Midbrain (tissue), 1 donor: ENCODE results near the gene SLC26A11.
A peak's percentile ranks its signal among the peaks of the same experiment; 100 is the strongest.
"Not testable (repeated sequence)": the region's sequence is repeated elsewhere in the genome, so short reads cannot be mapped to it uniquely, and the experiment has no call there.

Source experiments
- DNase-seq: peaks from one replicate; lab custom pipeline; 2025; lab: John Stamatoyannopoulos, UW

The SLC26A11 gene

DNA sequence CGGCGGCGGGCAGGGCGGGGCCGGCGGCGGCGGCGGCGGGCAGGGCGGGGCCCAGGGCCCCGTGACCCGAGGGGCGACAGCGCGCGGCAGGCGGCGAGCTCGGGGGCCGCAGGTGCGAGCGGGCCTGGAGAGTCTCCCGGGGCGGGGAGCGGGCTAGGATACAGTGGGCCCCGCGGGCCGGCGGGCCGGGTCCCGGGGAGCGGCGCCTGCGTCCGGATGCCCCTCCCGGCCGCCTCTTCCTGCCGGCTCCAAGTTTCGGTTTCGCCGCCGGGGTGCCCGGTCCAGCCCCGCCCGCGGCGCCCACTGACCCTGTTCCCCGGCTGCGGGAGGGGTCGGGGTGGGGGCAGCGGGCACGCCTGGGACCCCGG, 40.5 kb downstream of the SLC26A11 start, which contains the start of gene RNF213:
Gene RNF213, plus strand, starts transcription at position 62 of the 368 bp plus-strand sequence. CDS start 2,830 bp downstream, outside the sequence.
- peak; percentile 54 for DNase-seq

DNA sequence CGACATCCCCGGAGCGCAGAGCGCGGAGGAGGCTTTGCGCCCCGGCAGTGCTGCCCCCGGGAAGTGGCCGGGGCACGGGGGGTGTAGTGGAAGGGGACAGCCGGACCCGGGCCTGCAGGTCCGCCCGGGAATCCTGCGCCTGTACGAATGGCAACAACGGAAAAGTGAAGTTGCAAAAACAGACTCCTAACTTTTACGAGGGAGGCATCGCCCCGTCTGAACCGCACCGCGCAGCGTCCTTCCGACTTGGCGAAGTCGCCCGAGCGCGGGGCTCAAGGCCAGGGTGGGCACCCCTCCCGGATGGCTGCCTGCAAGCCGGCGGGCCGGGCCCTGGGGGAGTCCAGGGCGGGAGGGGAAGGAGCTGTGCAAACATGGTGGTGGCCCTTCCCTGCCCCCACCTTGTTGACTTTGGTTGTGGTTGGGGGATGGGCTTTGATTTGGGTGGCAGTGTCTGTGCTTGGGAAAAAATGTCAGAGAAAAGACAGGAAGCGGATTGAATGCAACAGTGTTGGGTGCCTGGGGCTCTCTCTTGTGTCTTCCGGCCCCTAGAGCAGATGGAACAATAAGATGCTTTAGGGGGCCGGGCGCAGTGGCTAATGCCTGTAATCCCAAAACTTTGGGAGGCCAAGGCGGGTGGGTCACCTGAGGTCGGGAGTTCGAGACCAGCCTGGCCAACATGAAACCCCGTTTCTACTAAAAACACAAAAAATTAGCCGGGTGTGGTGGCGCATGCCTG, 41.1 kb downstream of the SLC26A11 start:
- DNase-seq: peak; percentile 54

DNA sequence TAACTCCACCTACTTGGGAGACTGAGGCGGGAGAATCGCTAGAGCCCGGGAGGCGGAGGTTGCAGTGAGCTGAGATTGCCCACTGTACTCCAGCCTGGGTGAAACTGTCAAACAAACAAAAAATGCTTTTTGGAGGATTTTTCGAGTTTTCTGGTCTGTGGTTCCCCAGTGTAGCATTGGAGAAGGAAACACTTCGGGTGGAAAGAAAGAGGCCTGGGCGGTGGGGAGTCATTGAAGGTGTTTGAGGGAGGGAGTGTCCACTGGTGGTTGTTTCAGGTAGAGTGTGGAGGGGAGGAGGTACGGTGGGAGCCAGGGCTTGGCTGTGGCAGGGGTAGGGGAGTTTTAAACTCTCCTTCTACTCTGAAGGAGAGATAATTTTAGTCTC, 41.7 kb downstream of the SLC26A11 start:
- no peak for DNase-seq

DNA sequence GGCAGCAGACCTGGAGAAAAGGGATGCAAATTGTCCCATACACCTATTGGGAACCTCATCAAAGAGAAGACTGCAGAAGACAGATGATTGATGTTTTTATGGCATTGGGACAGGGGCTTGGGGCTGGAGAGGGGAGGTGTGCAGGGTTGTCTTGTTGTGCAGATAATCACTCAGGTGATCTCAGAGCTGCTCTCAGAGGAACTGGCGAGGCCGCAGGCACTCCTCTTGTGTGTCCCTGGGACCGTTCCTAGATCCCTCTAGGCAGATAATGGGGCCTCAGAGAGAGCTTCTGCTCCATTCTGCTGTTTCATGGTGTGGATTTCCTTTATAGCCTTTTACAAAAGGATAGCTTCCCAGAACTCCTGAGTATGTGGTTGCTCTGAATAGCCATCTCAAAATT, 42.1 kb downstream of the SLC26A11 start:
- no peak for DNase-seq

DNA sequence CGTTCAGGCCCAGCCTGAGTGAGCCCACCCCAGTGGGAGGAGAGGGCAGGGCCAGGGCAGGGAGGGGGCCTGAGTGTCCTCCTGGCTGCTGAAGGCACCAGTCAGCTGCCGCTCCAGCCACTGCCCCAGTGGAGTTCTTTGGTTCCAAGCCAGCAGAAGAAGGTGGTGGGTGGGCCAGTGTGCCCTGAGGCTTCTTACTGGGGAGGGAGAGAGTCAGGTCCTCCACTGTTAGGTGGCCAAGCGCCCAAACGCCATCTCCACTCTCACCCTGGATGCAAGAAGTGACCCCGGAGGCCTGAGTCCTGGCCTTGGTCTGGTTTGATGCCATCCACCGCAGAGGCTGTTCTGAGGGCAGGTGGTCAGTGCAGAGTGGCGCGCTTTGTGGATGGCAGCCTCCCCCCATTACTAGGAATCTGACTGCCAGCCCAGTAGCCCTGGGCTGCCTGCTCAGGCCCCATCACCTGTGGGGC, 42.6 kb downstream of the SLC26A11 start:
- no peak for DNase-seq

DNA sequence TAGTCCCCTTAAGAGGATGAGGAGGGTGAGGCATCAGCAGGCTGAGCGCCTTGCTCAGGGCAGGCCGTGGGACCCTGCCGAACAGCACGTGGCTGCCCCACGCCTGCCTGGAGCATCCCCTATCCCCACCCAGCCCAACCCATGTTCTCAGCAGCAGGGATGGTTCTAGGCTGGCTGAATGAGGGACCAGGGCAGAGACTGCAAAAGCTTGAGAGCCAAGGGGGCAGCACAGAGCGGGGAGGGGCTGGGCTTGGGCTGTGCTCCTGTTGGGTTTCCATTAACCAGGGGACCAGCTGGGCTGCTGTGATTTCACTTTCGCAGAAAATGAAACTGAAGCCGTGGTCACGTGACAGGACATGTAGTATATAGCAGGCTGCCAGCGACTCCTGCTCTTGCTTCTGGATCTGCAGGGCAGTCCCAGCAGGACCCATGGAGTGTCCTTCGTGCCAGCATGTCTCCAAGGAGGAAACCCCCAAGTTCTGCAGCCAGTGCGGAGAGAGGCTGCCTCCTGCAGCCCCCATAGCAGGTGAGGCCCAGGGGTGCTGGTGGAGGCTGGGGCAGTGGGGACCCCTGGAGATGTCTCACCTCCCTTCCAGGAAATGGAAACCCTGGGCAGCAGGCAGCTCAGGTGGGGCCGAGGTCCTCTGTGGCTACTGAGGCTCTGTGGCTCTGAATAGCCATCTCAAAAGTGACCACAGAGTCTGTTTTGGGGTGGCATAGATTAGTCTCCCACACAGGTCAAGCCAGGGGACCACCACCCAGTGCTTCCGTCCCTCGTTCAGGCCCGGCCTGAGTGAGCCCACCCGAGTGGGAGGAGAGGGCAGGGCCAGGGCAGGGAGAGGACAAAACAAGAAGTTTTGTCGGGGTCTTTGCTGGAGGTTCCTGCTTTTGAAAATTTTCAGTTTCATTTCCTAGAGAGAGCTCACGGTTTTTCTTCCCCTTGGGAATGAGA, 43.3 kb downstream of the SLC26A11 start:
- DNase-seq: peak; percentile 38

DNA sequence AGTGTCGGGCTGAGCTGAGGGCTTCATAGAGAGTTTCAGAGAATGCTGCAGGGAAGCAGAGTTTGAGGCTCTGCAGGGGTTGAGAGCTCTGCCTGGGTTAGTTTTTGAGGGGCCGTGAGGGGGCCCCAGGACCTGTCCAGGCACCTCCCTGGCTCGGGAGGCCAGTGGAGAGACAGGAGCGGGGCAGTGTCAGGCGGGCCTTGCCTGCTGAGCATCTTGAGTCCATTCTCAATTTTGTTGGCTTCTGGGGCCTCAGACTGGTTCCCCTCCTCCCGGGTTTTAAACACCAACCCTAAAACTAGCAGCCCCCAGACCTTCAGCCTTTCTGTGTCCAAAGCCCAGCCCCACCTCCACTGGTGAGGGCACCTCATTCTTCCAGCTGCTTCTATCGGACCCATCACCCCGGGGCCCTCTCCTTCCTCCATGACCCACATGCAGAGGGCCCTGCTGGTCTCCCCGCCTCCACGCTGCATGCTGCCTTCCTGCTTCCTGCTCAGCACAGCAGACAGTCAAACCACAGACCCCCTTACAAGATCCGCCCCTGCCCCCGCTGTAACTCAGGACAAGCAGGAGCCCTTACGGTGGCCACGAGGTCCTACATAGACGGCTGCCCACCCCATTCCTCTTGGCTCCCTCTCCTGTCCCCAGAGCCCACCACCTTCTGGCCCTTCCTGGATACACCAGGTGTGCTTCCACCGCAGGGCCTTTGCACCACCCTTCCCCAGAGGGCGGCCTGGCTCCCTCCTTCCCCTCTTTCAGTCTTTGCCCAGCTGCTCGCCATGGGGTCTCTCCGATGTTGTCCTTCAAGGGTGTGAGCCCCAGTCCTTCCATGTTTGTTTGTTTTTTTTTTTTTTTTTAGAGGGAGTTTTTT, 44.2 kb downstream of the SLC26A11 start:
- DNase-seq: no peak

DNA sequence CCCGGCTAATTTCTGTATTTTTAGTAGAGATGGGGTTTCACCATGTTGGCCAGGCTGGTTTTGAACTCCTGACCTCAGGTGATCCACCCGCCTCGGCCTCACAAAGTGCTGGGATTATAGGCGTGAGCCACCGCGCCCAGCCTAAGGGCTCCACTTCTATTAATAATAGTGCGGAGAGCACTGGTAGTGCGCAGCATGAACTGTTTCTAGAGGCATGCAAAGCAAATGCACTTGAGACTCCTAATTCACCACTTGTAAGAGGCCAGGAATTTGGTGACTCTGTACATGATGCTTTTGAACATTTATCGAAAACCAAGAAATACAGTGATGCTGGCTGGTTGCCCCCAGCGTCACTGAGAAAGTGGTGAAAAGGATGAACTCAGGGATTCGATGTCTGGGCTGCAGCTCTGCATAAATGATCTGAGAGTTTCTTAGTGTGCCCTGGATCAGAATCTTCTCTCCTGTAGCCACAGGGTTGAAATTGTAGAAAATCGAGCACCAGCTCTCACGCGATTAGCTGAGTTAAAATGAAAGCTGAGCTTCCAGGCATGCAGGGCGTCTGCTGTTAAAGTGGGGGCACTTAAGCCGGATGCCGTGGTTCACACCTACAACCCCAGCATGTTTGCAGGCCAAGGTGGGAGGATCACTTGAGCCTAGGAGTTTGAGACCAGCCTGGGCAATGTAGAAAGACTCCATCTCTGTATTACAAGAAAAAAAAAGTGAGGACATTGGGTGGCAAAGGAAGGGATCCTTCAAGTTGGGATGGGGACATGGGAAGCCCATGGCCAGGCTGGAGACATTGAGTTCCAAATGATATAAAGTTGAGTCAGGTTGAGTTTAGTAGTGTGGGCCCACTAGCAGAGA, 45.2 kb downstream of the SLC26A11 start:
- DNase-seq: no peak

DNA sequence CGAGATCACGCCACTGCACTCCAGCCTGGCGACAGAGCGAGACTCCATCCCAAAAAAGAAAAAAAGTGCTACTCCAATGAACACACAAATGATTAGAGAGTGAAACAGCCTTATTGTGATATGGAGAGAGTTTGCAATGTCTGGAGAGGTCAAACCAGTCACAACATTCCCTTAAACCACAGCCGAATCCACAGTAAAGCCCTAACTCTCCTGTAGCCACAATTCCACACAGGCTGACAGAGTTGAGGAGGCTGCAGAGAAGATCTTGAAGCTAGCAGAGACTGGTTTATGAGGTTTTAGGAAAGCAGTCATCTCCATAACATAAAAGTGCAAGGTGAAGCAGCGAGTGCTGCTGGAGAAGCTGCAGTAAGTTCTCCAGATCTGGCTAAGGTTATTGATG, 47.2 kb downstream of the SLC26A11 start:
- no peak for DNase-seq

DNA sequence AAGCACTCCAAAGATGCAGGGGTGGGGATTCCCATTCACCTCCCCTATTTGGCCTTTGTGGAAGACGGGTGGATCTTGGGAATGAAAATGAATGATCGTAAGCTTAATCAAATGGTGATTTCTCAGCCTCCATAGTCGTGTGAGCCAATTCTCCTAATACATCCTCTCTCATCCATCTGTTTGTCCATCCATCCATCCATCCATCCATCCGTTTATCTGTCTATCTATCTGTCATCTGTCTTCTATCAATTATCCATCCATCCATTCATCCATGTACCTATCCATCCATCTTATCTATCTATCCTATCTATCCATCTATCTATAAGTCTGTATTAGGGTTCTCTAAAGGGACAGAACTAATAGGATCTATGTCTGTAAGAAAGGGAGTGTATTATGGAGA, 48.2 kb downstream of the SLC26A11 start:
- no peak for DNase-seq

DNA sequence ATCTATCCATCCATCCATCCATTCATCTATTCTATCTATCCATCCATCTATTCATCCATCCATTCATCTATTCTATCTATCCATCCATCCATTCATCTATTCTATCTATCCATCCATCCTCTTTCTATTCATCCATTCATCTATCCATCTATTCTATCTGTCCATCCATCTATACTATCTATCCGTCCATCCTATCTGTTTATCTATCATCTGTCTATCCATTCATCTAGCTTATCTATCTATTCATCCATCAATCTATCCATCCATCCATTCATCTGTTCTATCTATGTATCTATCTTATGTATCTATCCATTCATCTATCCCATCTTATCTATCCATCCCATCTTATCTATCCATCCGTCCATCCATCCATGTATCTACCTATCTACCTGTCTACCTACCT, 49.2 kb downstream of the SLC26A11 start:
- no peak for DNase-seq

DNA sequence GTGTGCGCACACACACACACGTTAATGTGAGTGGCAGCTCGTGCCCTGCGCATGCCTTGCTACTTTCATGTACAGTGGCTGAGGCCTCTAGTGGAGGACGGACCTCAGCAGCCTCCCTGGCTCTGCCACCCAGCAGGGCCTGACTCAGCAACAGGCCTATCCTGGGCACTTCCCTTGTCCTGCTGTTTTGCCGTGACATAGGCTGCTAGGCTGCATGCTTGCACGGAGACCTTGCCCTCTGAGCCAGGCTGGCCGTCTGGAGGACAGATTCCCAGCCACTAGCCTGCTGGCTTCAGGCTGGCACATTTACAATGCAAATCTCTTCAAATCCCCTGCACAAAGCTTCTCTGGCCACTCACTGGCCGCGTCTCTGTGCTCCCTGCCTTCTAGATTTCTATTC, 49.9 kb downstream of the SLC26A11 start:
- DNase-seq: peak; percentile 59

DNA sequence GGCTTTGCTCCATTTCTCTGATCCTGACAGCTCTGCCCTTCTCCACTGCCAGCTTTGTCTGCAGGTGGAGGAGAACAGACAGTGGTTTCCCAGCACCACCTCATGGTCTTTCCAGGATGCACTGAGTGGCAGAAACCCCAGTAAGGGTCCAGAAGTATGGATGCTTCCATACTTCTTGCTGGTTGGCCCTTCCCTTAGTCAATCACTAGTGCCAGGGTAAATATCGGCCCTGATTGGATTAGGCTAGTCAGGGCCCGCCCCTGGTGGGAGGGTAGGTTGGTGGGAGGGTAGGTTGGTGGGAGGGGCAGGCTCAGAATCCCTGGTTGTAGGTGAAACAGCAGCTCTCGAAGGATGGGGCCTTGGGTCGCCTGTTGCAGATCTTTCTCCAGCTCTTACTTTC, 50.6 kb downstream of the SLC26A11 start:
- peak; percentile 4 for DNase-seq

DNA sequence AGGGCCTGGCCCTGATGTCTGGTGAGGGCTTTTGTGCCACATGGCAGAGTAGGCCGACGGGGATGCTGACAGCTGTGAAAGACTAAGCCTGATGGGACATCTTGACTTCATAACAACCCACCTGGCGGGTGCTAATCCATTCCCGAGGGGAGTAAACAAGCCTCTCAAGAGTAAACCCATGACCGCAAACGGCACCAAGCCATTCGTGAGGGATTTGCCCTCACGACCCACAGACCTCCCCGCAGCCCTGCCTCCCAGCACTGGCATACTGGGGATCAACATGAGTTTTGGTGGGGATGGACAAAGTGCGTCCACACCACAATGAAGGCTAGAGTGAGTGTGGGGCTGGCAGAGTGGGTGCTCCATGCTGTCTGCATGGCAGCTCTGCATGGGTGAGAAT, 52.1 kb downstream of the SLC26A11 start:
- no peak for DNase-seq

DNA sequence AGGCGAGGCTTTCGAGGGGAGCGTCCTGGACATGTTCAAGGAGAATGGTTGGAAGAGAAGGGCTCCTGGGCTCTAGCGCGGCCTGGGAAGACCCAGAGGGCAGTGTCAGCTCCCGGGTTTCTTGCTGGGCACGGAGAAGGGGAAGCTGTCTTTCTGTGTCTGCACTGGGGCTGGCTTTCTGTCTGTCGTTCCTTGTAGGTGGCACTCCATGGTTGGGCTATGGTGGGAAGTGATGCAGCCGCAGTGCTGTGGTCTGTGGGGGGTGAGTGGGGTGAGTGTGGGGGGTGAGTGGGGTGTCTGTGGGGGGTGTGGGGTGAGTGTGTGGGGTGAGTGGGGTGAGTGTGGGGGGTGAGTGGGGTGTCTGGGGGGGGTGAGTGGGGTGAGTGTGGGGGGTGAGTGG, 54.1 kb downstream of the SLC26A11 start:
- no peak for DNase-seq

DNA sequence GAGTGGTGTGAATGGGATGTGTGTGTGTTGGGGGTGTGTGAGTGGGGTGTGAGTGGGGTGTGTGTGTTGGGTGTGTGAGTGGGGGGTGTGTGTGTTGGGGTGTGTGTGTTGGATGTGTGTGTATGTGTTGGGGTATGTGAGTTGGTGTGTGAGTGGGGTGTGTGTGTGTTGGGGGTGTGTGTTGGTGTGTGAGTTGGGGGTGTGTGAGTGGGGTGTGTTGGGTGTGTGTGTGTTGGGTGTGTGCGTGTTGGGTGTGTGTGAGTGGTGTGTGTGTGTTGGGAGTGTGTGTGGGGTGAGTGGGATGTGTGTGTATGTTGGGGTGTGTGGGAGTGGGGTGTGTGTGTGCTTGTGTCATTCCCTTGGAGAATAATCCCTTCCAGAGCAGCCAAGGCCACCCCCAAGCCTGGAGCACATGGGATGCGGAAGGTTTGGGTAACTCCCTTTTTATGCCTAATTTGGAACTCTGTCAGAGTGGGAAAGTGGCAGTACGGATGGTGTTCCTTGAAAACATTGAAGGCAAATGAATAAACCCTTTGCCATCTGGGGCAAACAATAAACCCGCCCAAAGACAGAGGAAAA, 54.7 kb downstream of the SLC26A11 start:
- no peak for DNase-seq

DNA sequence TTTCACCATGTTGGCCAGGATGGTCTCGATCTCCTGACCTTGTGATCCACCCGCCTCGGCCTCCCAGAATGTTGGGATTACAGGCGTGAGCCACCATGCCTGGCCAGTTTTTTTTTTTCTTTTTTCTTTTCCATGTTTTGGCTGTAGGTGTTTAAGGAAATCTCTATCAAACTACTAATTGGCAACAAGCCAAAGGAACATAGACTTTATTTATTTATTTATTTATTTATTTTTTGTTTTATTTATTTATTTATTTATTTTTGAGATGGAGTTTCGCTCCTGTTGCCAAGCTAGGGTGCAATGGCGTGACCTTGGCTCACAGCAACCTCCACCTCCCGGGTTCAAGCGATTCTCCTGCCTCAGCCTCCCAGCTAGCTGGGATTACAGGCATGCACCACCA, 55.6 kb downstream of the SLC26A11 start:
- DNase-seq: not testable (repeated sequence)

DNA sequence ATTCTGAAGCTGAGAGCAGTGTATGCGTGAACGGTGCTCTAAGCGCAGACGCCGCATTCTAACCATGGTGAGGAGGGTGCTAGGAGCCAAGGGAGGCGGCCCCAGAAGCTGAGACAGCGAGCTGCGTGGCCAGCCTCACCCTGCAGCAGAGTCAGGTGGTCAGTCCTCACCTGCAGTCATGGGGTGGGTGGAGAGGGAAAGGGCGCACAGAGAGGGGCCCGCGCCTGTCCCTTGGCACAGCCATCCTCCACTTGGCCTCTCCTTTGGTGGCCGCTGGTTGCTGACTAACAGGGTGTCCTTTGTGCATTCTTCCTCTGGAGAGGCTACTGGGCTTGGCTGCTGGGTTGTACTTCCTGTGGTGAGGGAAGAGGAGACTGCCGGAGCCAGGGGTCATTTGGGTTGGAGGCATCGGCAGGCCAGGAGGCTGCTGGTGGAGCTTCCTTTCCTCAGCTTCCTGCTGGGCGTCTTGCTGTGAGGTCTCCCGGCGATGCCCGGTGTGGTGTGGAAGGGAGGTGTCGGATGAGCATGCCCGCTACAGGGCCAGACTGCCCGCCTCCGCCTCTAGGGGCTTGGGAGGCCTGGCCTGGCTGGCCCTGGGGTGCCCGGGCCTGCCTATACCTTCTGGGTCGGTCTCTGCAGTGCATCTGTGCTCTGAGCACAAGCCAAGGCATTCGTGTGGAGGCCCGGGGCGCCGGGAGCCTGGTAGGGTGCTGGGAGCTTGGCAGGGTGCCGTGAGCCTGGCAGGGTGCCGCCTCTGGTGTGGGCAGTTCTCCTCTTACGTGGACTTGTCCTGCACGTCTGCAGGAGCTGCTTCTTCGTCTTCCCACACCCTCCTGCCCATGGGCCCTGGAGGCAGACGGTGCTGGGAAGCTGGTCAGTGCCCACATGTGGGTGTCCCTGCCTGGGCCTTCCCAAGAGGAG, 57.8 kb downstream of the SLC26A11 start:
- peak; percentile 43 for DNase-seq

DNA sequence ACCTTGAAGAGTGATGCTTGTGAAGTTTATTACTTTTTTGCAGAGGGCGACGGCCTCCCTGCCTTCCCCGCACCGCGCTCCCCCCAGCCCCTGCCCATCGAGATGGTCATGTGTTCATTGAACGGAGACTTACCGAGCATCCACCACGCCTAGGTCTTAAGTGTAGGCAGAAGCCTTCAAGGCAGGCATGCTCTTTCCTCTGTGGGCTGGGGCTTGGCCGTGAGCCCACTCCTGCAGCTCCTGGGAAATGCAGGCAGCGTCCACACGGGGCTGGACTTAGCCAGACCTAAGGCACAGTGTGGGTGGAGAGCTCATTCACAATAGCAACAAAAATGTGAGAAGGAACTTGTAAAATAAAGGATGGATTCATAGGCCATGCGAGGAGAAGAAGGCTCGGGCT, 59.7 kb downstream of the SLC26A11 start:
- peak; percentile 22 for DNase-seq

DNA sequence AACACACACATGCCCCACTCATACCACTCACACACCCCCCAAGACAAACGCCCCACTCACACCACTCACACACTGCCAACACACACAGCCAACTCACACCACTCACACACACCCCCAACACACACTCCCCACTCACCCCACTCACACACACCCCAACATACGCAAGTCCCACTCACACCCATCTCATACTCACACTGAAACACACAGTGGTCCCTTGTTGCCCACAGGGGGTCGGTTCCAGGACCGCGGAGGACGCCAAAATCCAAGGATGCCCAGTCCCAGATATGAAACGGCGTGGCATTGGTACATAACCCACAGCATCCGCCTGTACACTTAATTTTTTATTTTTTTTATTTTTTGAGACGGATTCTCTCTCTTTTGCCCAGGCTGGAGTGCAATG, 61.3 kb downstream of the SLC26A11 start:
- no peak for DNase-seq
